HG03575 (cell line): ENCODE data around the gene PUS1.

ENCODE experiments used
- ATAC-seq: cut with Tn5 transposase; IDR thresholded peaks from one replicate; pipeline ENCODE4 v1.9.1; 2021; ENCODE audit not compliant: unreplicated experiment, insufficient number of reproducible peaks, low FRiP score; ENCODE audit errors: extremely low read depth

PUS1 gene

DNA sequence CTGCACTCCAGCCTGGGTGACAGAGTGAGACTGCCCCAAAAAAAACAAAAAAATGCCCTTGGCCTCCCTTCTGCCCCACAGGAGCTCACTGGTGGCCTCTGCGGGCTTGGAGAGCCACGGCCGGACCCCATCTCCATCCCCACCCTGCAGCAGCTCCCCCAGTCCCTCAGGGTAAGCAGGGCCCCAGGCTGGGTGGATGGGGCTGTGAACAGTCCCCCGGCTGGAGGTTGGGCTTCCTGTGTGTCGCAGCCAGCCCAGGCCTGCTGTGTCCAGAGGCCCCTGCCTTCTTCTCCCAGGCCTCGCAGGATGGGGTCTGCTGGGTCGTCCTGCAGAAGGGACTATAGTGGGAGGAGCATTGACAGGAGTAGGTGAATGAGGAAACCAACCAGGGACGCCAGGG lies 15.4 kb upstream of the PUS1 start:
- ATAC-seq = no peak

GRCh38 chr12:131914179-131914702 lies 14.8 kb upstream of the PUS1 start:
- ATAC-seq = no peak

DNA sequence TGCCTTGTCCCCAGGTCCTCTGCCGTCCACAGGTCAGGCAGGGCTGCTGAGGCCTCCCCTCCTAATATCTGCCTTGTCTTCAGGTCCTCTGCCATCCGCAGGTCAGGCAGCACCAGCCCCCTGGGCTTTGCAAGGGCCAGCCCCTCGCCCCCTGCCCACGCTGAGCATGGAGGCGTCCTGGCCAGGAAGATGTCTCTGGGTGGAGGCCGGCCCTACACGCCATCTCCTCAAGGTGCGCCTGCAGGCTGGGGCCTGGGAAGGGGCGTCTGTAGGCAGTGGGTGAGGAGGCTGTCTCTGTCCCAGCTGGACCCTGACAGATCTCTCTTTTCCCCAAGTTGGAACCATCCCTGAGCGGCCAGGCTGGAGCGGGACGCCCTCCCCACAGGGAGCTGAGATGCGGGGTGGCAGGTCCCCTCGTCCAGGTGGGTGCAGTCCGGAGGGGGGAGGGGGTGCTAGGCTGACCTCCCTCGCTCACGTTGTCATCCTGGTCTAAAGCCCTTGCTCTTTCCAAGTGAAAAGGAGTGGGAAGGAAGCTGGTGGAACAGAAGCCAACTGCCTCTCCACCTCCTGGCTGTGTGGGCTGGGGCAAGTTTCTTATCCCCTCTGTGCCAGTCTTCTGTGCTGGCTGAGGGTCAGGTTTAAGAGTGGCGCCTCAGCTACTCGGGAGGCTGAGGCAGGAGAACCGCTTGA lies 13.9 kb upstream of the PUS1 start:
- ATAC-seq = no peak

GRCh38 chr12:131915823-131916222 lies 13.3 kb upstream of the PUS1 start:
- no peak for ATAC-seq

- no peak for ATAC-seq
Observed at GRCh38 chr12:131916306-131917138, 12.6 kb upstream of the PUS1 start.

GRCh38 chr12:131917139-131917710 lies 11.9 kb upstream of the PUS1 start:
- ATAC-seq = no peak

GRCh38 chr12:131917711-131918306 lies 11.3 kb upstream of the PUS1 start:
- ATAC-seq = no peak

DNA sequence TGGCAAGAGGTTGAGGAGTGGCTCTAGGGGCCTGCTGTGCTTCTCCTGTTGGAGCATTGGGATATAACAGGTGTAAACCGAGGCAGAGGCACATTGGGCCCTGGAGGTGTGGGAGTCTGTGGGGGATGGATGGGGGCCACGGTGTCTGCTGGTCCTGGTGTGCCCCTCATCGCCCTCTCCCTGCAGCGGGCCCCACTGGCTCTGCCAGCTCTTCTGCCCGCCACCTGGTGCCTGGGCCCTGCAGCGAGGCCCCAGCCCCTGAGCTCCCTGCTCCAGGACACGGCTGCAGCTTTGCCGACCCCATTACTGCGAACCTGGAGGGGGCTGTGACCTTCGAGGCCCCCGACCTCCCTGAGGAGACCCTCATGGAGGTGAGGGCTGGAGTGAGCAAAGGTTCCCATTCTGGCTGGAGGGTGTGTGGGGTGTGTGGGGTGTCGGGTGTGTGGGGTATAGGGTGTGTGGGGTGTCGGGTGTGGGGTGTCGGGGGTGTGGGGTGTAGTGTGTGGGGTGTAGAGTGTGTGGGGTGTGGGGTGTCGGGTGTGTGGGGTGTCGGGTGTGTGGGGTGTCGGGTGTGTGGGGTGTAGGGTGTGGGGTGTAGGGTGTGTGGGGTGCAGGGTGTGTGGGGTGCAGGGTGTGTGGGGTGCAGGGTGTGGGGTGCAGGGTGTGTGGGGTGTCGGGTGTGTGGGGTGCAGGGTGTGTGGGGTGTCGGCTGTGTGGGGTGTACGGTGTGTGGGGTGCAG lies 10.6 kb upstream of the PUS1 start:
- no peak for ATAC-seq

- ATAC-seq = no peak
Observed at GRCh38 chr12:131919051-131919347, 10.1 kb upstream of the PUS1 start.

DNA sequence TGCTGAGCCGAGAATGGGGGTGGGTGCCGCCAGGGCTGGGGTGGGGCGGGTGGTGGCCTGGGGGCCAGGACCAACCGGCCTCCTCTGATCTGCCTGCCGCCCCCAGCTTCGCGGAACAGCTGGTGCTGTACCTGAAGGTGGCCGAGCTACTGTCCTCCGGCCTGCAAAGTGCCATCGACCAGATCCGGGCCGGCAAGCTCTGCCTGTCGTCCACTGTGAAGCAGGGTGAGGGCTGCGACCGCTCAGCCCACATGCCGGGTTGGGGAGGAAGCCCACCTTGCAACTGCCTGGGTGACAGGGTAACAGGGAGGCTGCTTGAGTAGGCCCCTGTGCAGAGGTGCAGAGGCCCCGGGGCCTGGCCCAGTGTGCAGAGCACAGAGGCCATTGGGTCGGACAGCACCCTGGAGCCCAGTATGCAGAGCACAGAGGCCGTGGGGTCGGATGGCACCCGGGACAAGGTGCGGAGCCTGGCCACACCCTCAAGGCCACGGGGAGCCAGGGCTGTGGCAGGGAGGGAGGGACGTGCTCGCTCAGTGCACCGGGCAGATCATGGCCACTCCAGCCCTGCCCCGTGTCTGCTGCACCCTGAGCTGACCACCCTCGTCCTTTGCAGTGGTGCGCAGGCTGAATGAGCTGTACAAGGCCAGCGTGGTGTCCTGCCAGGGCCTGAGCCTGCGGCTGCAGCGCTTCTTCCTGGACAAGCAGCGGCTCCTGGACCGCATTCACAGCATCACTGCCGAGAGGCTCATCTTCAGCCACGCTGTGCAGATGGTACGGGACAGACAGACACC lies 9.5 kb upstream of the PUS1 start:
- no peak for ATAC-seq

DNA sequence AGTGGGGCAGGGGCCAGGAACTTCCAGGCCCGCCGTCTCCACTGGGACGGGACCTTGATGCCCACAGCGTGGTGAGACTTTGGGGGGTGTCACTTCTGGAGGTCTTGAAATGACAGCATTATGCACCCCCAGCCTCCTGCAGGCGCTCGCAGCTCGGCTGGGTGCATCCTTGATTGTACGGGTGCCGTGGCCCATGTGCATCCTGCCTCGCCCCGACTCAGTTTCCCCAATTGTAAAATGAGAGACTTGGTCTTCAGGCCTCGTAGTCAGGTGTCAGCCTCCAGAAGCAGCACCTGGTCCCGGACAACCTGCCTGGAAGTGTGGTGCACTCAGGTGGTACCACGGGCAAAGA lies 8.9 kb upstream of the PUS1 start:
- no peak for ATAC-seq

DNA sequence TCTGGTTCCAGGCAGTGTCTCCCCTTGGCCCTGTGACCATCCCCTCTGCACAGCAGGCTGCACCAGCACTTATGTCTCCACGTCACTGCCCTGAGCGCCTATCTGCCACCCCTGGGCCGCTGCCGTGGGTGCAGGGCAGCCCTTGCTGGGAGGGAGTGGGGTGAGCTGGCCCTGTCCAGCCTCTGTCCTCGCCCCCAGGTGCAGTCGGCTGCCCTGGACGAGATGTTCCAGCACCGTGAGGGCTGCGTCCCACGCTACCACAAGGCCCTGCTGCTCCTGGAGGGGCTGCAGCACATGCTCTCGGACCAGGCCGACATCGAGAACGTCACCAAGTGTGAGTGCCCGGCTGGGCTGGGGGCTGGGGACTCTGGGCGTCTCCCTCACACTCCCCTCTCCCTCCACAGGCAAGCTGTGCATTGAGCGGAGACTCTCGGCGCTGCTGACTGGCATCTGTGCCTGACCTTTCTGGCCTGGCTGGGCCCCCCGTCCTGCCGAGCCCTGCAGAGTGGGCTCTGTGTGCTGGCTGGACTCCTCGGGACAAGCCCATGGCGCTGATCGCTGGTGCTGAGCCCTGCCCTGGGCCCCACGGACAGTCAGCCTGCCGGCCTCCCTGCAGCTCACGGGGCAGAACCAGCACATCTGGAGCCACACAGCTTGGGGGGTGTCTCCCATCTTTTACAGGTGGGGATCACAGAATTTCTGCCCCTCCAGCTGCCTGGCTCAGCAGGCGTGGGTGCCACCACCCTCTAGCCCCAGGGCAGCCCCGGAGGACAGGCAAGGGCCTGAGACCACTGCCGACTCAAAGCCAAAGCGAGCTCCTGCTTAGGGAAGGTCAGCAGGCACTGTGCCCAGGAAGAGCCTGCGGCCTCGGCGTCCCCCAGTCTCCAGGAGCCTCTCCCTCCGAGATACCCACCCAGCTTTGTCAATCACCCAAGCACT lies 7.9 kb upstream of the PUS1 start:
- ATAC-seq = no peak

DNA sequence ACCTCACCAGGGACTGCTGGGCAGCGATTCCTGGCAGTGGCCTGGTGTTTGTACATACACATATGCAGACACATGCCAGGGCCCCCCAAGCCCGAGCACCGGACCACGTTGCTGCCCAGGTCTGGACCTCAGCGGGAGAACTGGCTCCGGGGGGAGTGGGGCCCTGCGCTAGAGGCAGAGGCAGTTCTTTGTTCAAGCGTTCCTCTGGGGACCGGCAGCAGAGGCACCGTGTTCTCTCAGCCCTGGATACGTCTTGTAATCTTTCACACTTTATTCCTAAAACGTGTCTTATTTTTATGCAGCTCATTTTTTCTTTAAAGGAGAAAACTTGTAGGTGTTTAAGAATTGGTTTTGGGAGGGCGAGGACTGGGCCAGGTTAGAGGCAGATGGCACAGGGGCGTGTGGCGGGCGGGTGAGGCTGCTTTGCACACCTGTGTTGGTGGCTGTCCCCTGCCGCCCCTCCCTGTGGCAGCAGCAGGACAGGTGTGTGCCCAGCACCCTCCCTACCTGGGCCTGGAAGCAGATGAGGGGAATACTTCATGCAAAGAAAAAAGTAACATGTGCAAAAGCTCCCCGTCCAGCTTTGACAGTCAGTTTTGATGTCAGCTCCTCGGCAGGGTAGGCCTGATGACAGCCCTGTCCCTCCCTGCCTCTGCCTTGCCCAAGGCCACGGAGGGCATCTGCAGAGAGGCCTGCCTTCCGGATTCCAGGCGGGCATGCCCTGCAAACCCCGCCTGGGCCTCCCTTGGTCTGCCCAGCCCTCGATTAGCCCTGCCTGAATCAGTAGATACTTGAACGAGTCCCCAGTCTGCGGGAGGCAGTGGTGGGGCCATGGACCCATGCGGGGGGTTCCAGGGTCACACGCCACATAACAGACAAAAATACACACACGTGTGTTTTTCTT lies 7.0 kb upstream of the PUS1 start:
- ATAC-seq = no peak

GRCh38 chr12:131922772-131923171 lies 6.3 kb upstream of the PUS1 start:
- no peak for ATAC-seq

DNA sequence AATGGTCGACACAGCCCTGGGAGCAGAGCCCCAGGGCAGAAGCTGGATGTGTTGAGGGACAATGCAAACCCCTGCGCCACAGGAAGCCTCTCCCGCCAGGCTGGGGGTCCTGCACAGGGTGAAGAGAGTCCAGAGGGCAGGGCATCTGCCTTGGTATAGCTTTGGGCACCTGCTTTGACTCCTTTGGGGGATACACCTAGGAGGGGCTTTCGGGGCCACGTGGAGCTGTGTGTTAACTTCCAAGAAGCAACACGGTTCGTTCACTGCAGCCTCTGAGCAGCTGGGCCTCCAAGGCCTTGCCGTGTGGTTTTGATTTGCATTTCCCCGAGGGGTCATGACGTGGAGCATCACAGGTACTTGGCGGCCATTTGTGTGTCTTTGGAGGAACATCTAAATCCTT lies 5.8 kb upstream of the PUS1 start:
- ATAC-seq = no peak
